SJSA1 (cell line): Measurements from ENCODE around the gene FMN1. TPM values are rescaled to one million over a fixed set of nuclear protein-coding genes. Genes with fewer than 3 reads are reported as not detected.

ENCODE experiments used
- DNase-seq, 2 experiments: peaks; one replicate each; pipeline ENCODE4 v3.0.0-alpha.2; 2015 to 2020; ENCODE audit warnings: low spot score in 2 of 2, low read depth in 1 of 2
- H3K27ac ChIP-seq: fragments of 250-450 bp; sonication (Bioruptor Pico); 2 replicates; pipeline ENCODE4 v1.5.1; 2020; ENCODE audit warnings: mild to moderate bottlenecking, moderate library complexity
- H3K27me3 ChIP-seq: fragments of 250-450 bp; sonication (Bioruptor Pico); replicated peaks from 2 replicates; pipeline ENCODE4 v1.5.1; 2020; ENCODE audit warnings: mild to moderate bottlenecking, moderate library complexity
- H3K36me3 ChIP-seq: fragments of 250-450 bp; sonication (Bioruptor Pico); 2 replicates; pipeline ENCODE4 v1.5.1; 2020; ENCODE audit warnings: mild to moderate bottlenecking
- H3K4me1 ChIP-seq: fragments of 250-450 bp; sonication (Bioruptor Pico); replicated peaks from 2 replicates; pipeline ENCODE4 v1.6.1; 2021; ENCODE audit warnings: mild to moderate bottlenecking
- H3K4me3 ChIP-seq: fragments of 250-450 bp; sonication (Bioruptor Pico); 2 replicates; pipeline ENCODE4 v1.5.1; 2020; ENCODE audit warnings: mild to moderate bottlenecking
- H3K9me3 ChIP-seq: fragments of 250-450 bp; sonication (Bioruptor Pico); replicated peaks from 2 replicates; pipeline ENCODE4 v1.5.1; 2020; ENCODE audit warnings: mild to moderate bottlenecking
- total RNA-seq: library from RNA; depleted of rRNA; stranded (reverse); fragments of >200 nt; shearing (Covaris generic); gene quantifications from 2 replicates; pipeline ENCODE4 v1.2.3, GENCODE V29; 2014

Gene FMN1
- total RNA-seq, 1 experiment from 2014 or later: 2.4 TPM

DNA sequence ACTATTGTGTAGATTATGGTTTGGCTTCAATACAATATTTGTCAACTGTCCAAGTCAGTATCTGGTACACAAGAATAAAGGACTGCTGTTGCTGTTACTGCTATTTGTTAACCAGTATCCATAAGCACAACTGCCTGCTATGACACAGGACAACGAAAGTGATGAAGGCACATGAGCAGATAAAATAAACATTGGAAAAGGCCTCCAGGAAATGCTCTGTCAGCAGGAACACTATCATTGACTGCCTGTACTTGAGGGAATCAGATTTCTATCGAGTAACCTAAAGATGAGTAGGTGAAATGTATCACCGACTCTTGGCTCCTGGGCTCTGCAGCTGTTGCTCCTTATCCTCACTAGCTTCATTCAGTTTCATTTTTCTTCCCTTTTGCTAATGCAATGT is 56.5 kb downstream of the FMN1 start:
- Histone ChIP-seq H3K27me3 (0 out of 2 replicates have a peak, but pooled peaks cover 3% of the 10 kb centered on the region), H3K9me3 (no peaks in the 10 kb centered on the region), H3K36me3 (no peaks in the 10 kb centered on the region), H3K4me3 (no peak overlapping the region), H3K4me1 (no peaks in the 10 kb centered on the region), H3K27ac (no peak overlapping the region)
- no peak for DNase-seq

DNA sequence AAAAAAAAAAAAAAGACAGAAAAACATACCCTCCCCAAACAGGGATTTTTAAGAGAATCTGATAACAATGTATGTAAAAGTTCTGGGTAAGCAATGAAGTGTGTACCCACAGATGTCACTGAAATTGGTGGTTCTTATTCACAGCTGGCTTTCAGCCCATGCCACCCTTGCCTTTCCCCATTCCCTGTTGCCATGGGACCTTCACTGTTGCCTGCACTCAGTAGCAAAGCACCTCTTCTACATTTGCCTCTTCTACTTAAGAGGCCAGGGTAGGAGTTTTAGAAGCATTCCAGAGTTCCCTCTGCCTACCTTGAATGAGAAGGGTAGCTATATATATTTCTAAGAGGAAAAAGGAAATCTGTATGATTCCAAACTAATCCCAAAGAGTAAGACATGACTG is 57.4 kb downstream of the FMN1 start:
- Histone ChIP-seq H3K4me3 (no peak overlapping the region), H3K4me1 (no peaks in the 10 kb centered on the region; the same call in 1 of the 2 replicates), H3K9me3 (no peaks in the 10 kb centered on the region), H3K27ac (no peak overlapping the region), H3K36me3 (no peaks in the 10 kb centered on the region), H3K27me3 (0 out of 2 replicates have a peak, but pooled peaks cover 3% of the 10 kb centered on the region)
- DNase-seq: no peak

DNA sequence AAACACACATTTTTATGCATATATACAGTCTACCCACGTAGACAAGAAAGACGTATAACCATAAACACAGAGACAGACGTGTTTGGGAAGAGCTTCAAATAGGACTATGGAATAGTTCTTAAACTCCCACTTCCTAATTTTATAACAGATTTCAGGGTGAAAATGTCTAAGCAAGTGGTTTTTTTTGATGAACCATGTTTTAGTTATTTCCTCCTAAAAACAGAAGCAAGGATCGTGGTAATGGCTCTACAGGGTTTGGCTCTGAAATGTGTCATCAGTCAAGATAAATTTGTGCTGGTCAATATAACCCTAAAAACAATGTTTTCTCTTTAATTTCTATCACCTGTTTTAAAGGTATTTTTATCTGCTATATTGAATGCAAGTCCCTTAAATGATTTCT is 58.2 kb downstream of the FMN1 start:
- Histone ChIP-seq H3K4me1 (no peaks in the 10 kb centered on the region; the same call in 1 of the 2 replicates), H3K4me3 (no peak overlapping the region), H3K9me3 (no peaks in the 10 kb centered on the region), H3K27me3 (0 out of 2 replicates have a peak, but pooled peaks cover 3% of the 10 kb centered on the region), H3K27ac (no peak overlapping the region), H3K36me3 (no peaks in the 10 kb centered on the region)
- DNase-seq: no peak

DNA sequence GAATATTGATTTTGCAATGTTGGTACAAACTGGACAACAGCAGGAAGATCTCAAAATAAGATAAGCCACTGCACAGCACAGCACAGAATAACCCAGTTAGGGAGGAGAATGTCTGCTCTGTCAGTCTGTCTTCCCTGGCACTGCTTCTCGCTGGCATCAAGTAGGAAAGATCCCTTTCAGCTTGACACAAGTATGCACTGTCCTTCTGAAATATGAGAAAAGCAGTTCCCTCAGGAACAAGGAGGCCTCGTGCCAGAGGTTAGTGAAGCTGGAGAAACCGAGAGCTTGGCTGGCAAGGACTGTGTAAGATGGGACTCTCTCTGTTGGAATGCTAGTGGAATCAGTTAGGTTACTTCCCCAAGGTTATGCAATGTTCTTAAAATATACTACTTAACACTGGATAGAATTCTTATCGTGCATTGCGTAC is 59.1 kb downstream of the FMN1 start:
- H3K4me3 ChIP-seq: no peak overlapping the region
- no peaks in the 10 kb centered on the region for H3K9me3 ChIP-seq
- H3K4me1 ChIP-seq: no peaks in the 10 kb centered on the region; the same call in 1 of the 2 replicates
- no peak overlapping the region for H3K27ac ChIP-seq
- no peak for DNase-seq
- no peaks in the 10 kb centered on the region for H3K36me3 ChIP-seq
- 0 out of 2 replicates have a peak, but pooled peaks cover 3% of the 10 kb centered on the region for H3K27me3 ChIP-seq

DNA sequence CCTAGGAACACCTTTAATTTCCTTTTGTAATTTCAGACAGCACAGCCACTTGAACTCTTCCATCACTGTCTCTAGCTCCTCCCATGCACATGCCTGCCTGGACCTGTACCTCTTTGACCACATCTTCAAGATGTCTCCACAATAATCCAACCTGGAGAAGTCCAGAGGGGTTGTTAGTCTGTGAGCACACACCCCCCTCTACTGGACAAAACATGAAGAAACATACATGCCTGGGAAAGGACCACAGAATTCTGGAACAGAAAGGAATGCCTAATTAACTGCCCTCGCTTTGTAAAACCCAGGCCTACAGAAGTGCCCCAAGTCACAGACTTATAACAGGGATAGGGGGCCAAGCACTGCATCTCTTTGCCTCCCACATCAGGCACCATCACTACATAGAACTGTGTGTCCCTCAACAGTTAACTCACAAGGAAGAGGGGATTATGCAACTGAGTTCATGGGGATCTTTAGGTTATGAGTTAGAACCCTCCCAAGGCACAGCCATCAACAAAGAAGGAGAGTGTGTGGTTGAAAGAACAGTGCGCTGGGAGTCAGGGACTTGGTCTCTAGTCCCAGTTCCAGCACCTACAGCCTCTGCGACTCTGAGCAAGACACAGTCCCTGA is 61.7 kb downstream of the FMN1 start:
- no peaks in the 10 kb centered on the region; the same call in 1 of the 2 replicates for H3K4me1 ChIP-seq
- no peaks in the 10 kb centered on the region for H3K27me3 ChIP-seq
- no peak overlapping the region for H3K27ac ChIP-seq
- H3K4me3 ChIP-seq: no peak overlapping the region
- DNase-seq: peak in 1 of 2 experiments; percentile 56
- H3K9me3 ChIP-seq: no peaks in the 10 kb centered on the region
- H3K36me3 ChIP-seq: no peaks in the 10 kb centered on the region

DNA sequence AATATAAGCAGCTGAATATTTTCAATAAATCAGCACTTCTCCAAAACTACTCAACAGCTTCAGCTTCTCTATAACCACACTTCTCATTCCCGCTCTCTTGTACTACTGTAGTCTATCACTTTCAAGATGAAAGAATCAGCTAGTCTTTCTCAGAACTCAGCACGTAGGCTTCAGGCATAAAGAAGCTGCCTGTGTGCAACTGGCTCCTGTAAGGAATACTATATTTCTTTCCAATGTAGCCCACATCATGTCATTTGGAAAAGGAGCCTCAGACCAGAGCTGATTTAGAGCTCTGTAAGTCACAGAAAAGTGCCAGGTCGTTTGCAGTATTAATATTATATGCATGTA is 62.3 kb downstream of the FMN1 start:
- H3K36me3 ChIP-seq: no peaks in the 10 kb centered on the region
- peaks cover under 1% of the 10 kb centered on the region; the same call in 1 of the 2 replicates for H3K4me1 ChIP-seq
- H3K4me3 ChIP-seq: no peak overlapping the region
- H3K9me3 ChIP-seq: no peaks in the 10 kb centered on the region
- H3K27ac ChIP-seq: no peak overlapping the region
- H3K27me3 ChIP-seq: no peaks in the 10 kb centered on the region
- no peak for DNase-seq

DNA sequence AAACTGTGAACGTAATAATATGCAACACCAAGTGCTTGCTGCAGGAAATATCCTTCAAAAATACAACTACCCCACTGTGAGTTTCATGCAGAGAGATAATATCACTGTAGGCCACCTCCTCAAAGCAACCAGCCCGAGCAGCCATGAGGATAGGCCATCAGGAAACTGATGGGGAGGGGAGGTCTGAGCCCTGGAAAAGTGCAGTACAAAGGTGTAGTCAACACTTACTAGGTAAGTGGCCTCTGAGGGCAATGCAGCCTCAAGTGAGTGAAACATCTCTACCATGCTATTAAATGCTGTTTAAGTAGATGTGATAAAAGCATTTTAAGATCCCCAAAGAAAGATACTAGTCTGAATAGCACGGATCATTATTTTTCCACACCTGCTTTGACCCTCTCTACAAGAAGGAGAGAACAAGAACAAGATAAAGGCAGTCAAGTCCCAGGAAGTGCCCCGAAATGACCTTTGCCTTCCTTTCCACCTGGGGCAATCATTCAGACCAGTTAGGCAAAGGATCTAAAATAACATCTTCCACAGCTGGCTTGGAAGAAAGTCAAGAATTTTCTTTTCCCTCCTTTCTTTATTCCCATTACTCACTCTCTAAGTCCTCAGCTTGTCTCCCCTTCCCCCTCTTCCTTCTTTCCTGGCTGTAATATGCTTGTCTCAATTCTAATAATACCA is 62.8 kb downstream of the FMN1 start:
- no peak for DNase-seq
- H3K4me1 ChIP-seq: peaks cover 6% of the 10 kb centered on the region
- H3K27ac ChIP-seq: no peak overlapping the region
- H3K4me3 ChIP-seq: no peak overlapping the region
- no peaks in the 10 kb centered on the region for H3K9me3 ChIP-seq
- H3K36me3 ChIP-seq: no peaks in the 10 kb centered on the region
- no peaks in the 10 kb centered on the region for H3K27me3 ChIP-seq

DNA sequence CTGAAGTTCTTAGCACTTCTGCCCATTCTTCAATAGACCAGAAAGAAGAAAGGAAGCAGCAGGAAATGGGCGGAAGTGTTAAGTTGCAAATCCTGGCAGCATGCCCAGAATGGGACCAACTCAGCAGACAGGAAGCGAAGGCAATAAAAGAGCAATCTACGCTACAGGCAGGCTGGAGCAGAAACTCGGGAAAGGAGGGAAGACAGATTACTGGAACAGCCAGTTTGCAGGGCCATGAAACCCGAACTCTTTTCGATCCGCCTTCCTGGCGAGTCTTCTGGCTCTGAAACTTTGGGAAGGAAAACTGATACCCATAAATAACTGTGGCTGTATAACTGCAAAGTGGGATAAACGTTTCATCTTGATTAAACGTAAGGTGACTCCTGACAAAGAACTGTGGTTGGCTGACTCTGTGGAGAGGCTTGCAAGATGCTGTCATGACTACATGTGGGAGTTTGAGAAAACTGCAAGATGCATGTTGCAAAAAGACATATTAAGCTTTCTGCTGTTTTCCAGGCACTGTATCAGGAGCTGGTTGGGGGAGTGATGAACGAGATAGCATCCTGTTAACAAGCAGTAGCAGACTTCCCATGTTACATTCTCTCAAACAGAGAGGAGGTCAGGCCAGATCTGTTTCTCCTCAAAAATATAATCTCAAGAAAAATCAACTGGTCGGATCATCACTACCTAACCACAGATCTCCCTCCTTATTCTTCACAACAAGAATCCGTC is 67.8 kb downstream of the FMN1 start:
- DNase-seq: peak; percentile 68 to 83
- Histone ChIP-seq H3K27me3 (no peaks in the 10 kb centered on the region), H3K27ac (no peak overlapping the region), H3K36me3 (no peaks in the 10 kb centered on the region), H3K9me3 (no peaks in the 10 kb centered on the region), H3K4me3 (no peak overlapping the region), H3K4me1 (peaks cover 12% of the 10 kb centered on the region)

DNA sequence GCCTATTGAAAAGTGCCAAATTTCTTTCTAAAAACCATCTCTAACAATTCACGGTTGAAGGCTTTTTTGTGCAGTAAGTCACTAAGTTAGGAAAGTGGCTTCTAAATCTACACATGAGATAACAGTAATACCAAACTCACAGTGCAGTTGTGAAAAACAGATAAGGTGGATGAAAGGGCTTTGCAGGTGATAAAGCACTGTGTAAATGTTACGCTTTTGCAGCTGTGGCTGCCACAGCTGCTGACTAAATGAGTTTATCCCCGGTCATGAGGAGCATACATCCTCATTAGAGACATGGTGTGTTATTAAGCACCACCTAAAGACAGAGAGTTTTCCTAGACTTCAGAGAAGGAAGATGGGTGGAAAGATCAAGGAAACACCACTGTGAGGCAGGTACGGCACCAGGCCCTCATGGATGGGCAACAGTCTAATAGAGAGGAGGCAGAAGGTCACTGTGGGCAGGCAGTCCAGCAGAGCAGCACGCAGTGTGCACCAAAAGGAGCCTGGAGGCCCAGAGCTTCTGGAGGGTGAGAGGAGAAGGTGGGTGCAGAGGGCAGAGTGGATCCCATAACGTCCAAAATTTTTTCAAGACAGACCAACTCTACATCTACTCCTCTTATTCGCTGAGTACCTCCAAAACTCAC is 68.5 kb downstream of the FMN1 start:
- no peaks in the 10 kb centered on the region for H3K9me3 ChIP-seq
- H3K4me3 ChIP-seq: no peak overlapping the region
- no peaks in the 10 kb centered on the region for H3K27me3 ChIP-seq
- H3K4me1 ChIP-seq: peaks cover 12% of the 10 kb centered on the region
- no peak for DNase-seq
- no peaks in the 10 kb centered on the region for H3K36me3 ChIP-seq
- H3K27ac ChIP-seq: no peak overlapping the region

DNA sequence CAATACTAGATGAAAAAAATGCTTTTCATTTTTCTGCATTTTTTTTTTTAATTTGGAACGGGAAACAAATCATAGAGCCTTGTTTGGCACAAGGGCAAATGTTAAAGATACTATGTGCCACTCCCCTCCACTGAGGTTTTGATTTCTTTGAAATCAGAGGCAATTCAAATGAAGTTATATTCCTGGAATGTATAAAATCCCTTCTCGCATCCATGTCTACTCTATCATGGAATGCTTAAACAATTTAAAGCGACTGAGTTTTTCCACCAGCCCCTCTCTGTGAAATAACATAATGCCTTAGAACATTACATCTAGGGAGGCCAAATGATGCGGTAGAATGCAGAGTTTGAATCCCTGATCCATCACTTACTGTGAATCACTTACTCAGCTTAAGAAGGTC is 69.7 kb downstream of the FMN1 start:
- no peak overlapping the region for H3K4me3 ChIP-seq

DNA sequence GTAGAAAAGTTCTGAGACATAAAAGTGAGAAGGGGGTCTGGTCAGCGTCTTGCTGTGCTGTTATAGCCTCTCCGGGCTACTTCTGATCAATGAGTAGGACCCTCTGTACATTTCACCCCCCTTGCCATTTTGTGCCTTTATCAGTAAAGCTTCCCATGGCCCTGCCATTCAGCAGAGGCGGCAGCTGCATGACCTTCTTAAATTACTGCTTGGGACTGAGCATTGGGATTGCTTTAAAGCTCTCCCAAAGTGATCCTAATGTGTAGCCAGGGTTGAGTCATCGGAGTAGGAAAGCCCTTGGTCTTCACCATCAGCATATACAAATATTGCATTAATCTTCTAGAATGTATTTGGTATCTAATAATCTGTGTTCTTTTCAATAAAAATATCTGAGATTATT is 70.2 kb downstream of the FMN1 start:
- no peak overlapping the region for H3K27ac ChIP-seq
- DNase-seq: no peak
- no peaks in the 10 kb centered on the region for H3K36me3 ChIP-seq
- H3K4me3 ChIP-seq: no peak overlapping the region
- H3K9me3 ChIP-seq: no peaks in the 10 kb centered on the region
- no peaks in the 10 kb centered on the region for H3K27me3 ChIP-seq
- peaks cover 12% of the 10 kb centered on the region for H3K4me1 ChIP-seq

More for the DNA sequence above, 69.7 kb downstream of the FMN1 start:
- Histone ChIP-seq H3K36me3 (no peaks in the 10 kb centered on the region), H3K4me1 (peaks cover 12% of the 10 kb centered on the region), H3K27me3 (no peaks in the 10 kb centered on the region), H3K27ac (no peak overlapping the region), H3K9me3 (no peaks in the 10 kb centered on the region)
- no peak for DNase-seq

DNA sequence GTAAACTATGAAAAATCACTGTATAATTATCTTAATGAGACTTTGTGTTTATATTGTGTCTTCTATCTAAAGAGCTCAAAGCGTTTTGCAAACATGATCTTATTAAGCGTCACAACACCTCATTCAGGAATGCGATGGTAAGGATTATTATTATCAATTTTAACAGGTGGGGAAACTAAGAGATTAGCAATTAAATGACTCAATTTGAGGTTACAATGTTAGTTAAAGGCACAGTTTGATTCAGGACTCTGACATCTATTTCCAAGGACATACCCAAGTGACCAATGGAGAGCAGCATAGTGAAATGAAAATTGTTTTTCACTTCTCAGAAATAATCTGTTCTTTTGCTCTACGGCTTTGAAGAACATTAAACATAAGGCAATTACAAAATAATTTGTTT is 74.6 kb downstream of the FMN1 start:
- no peaks in the 10 kb centered on the region for H3K27me3 ChIP-seq
- no peaks in the 10 kb centered on the region for H3K9me3 ChIP-seq
- H3K4me3 ChIP-seq: no peak overlapping the region
- no peaks in the 10 kb centered on the region for H3K36me3 ChIP-seq
- H3K27ac ChIP-seq: no peak overlapping the region
- H3K4me1 ChIP-seq: peaks cover 4% of the 10 kb centered on the region
- DNase-seq: no peak

DNA sequence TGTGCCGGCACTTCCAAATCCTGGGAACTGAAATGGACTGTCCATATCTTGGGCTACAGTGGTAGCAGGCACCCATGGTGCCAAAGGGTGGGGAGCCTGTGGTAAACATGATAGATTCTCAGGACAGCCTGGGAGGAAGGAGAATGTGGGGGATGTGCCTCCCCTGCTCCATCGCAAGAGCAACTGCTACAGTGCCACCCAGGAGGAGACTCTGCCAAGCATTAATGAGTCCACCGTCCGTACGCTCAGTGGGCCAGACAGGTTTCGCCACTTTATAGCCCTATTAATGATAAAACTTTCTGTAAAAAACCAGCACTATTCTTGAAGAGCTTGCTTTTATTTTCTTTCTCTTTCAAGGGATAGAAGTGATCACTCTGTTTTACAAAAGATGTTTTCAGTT is 75.2 kb downstream of the FMN1 start:
- DNase-seq: no peak
- H3K36me3 ChIP-seq: no peaks in the 10 kb centered on the region
- no peaks in the 10 kb centered on the region for H3K27me3 ChIP-seq
- no peak overlapping the region for H3K4me3 ChIP-seq
- H3K27ac ChIP-seq: no peak overlapping the region
- H3K9me3 ChIP-seq: no peaks in the 10 kb centered on the region
- H3K4me1 ChIP-seq: peaks cover 9% of the 10 kb centered on the region

DNA sequence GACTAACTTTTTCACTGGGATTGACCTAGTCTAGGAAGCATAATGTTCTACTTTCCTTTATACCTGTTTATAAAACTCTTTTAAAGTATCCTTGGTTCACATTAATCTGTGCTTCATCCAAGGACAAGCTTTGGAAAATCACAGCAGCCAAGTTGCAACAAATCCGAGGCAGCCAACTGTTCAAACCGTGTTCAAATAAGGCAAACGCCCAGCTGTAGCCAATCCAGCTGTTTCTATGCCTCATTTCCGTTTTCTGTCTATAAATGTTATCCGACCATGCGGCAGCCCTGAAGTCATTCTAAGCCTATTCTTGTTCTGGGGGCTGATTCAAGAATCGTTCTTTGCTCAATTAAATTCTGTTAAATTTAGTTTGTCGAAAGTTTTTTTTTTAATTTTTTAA is 78.3 kb downstream of the FMN1 start:
- DNase-seq: no peak
- Histone ChIP-seq H3K27ac (no peak overlapping the region), H3K4me1 (peaks cover 16% of the 10 kb centered on the region), H3K27me3 (no peaks in the 10 kb centered on the region), H3K36me3 (no peaks in the 10 kb centered on the region), H3K9me3 (no peaks in the 10 kb centered on the region), H3K4me3 (no peak overlapping the region)
